LNCaP clone FGC (cell line): ENCODE results near the gene CENPP.

Source experiments
- DNase-seq: peaks from one replicate; pipeline ENCODE4 v3.0.0-alpha.2; 2011; ENCODE audit warnings: low read depth
- H3K4me3 ChIP-seq: 2 replicates; pipeline ENCODE4 v1.5.1; 2011; ENCODE audit warnings: mild to moderate bottlenecking, low read depth, low read length, control low read depth
- TF ChIP-seq, protein P1 (sequence below): IDR thresholded peaks from 2 replicates; pipeline ENCODE4 v1.5.1; 2012; ENCODE audit warnings: mild to moderate bottlenecking; ENCODE audit not compliant: control insufficient read depth, insufficient read depth; ENCODE audit errors: extremely low read depth

Gene CENPP

DNA sequence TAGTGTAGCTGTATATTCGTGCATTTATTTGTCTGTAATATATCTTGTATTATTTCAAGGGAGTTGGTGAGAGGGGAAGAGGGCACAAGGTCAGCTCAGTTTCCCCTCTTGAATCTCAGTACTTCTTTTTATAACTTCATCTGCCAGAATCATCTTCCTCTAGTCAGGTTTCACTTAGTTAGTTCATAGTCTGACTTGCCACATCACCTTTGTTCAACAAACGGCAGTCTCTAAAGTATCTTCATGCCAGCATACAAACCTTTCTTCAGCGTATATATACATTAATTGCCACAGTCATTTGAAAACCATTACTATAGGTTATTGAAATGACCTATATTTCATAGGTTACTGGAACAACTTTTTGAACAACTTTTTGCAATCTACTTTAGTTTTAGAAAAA, 208.5 kb downstream of the CENPP start:
- TF ChIP-seq, protein P1, sequence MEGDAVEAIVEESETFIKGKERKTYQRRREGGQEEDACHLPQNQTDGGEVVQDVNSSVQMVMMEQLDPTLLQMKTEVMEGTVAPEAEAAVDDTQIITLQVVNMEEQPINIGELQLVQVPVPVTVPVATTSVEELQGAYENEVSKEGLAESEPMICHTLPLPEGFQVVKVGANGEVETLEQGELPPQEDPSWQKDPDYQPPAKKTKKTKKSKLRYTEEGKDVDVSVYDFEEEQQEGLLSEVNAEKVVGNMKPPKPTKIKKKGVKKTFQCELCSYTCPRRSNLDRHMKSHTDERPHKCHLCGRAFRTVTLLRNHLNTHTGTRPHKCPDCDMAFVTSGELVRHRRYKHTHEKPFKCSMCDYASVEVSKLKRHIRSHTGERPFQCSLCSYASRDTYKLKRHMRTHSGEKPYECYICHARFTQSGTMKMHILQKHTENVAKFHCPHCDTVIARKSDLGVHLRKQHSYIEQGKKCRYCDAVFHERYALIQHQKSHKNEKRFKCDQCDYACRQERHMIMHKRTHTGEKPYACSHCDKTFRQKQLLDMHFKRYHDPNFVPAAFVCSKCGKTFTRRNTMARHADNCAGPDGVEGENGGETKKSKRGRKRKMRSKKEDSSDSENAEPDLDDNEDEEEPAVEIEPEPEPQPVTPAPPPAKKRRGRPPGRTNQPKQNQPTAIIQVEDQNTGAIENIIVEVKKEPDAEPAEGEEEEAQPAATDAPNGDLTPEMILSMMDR = no peak
- DNase-seq = no peak
- H3K4me3 ChIP-seq = no peak overlapping the region

DNA sequence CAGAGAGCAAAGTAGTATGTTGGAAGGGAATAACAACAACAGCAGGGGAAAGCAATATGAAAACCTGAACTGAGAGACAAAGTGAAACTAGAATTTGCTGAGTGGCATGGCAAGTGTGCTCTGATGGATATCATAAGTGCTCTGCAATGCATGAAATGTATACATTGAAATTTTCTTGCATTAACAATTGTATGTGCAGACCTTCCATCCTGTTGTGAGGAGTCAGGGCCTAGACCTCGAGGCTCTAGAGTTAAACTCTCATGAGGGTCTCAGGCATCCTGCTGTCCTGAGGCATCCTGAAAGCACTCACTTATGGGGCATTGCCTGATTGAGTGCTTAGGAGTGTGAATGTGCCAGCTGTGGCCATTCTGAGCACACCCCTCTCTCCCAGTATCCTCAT, 208.9 kb downstream of the CENPP start:
- H3K4me3 ChIP-seq = no peak overlapping the region
- TF ChIP-seq, protein P1 = no peak
- DNase-seq = no peak

DNA sequence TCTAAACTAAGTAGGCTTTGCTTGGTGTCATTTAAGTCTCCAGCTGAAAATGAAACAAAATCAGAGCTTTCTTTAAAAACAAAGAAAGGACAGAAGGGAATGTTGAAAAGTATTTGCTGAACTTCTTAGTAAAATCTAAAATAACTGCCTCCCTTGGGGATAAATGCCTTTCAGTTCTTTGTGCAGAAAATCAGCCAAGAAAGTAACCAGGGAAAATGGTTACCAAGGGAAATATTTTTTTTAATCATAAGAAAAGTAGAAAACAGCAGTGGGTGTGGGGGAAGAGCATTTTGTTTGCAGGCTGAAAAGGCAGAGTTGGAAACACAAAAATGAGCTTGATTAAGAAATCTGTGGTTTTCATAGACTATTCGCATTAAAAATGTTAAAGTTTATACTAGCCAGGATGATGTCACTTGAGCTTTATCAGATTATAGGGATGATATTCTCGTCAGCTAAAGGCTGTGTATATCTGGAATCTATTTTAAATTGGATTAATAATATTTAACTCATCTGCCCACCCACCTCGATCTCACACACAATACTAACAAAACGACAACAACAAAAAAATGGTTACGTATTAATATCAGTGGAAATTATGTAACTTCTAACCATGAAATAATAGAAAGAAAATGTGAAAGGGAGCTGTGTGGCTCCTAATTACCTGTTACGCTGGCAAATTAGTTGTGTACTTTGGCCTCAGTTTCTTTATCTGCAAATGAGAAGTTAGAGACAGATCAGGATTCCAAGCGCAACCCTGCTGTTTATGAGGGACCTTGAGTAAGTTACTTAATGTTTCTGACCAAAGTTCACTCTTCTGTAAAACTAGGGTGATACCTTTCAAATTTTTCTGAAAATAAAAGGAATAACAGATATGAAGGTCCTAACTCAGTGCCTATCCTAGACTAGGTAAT, 210.4 kb downstream of the CENPP start, which contains the start of gene ECM2:
Gene ECM2, minus strand, starts transcription at position 51 of the 911 bp plus-strand sequence. CDS start 13,124 bp downstream, outside the sequence.
- TF ChIP-seq, protein P1 = no peak
- H3K4me3 ChIP-seq = no peak within 1 kb of the TSS
- no peak for DNase-seq

DNA sequence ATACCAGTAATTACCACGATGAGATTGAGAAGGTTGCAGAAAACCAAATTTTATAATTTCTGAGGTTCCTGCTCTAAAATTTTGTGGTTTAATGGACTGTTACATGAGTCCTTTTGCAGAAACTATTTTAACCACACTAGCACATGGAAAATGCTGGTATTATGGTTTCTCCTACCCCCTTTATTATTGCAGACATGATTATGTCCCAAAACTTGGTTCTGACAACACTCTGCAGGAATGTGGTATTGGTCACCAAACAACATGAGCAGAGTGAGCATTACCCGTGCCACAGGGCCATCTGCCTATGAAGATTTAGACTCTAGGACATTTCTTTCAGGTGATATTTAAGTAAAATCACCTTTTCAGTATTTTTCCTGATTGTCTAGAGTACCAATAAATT, 212.8 kb downstream of the CENPP start:
- TF ChIP-seq, protein P1 = no peak
- no peak overlapping the region for H3K4me3 ChIP-seq
- no peak for DNase-seq

DNA sequence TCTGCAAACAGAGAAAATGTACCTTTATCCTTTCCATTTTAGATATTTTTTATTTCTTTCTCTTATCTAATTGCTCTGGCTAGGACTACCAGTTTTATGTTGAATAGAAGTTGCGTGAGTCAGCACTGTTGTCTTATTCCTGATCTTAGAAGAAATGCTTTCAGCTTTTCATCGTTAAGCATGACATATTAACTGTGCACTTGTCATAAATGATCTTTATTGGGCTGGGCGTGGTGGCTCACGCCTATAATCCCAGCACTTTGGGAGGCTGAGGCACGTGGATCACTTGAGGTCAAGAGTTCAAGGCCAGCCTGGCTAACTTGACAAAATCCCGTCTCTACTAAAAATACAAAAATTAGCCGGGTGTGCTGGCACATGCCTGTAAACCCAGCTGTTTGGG, 218.2 kb downstream of the CENPP start:
- H3K4me3 ChIP-seq = no peak overlapping the region
- no peak for DNase-seq
- TF ChIP-seq, protein P1 = no peak

DNA sequence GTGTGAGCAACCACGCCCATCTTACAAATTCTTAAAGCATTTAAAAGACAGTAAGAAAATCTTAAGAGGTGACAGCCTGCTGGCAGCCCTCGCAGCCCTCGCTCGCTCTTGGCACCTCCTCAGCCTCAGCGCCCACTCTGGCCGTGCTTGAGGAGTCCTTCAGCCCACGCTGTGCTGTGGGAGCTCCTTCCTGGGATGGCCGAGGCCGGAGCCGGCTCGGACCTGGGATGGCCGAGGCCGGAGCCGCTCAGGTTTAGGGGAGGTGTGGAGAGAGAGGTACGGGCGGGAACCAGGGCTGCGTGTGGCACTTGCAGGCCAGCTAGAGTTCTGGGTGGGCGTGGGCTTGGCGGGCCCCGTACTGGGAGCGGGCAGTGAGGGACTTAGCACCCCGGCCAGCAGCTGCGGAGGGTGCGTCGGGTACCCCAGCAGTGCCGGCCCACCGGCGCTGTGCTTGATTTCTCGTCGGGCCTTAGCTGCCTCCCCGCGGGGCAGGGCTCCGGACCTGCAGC, 219.3 kb downstream of the CENPP start:
- TF ChIP-seq, protein P1 = no peak
- no peak overlapping the region for H3K4me3 ChIP-seq

More for the DNA sequence above, 219.3 kb downstream of the CENPP start:
- no peak for DNase-seq
